MCF 10A (cell line): ENCODE results near the gene MRPL46. TPM values are rescaled to one million over a fixed set of nuclear protein-coding genes. Genes with fewer than 3 reads are reported as not detected.

Experiments
- BruUV-seq: library from RNA; stranded (reverse); fragments of 400-500 nt; replicated peaks from 2 replicates; lab custom pipeline; 2021; lab: Mats Ljungman, UMichigan
- CTCF ChIA-PET: fragments of 300-600 bp; sonication (Branson Sonifier 250); formaldehyde crosslinking; extraction: SDS; loops from one replicate; lab custom pipeline; 2021; ENCODE audit warnings: antibody characterized with exemption, inconsistent platforms; lab: Yijun Ruan, JAX
- POLR2A ChIA-PET: fragments of 300-600, 350-650 bp; sonication (Branson Sonifier 250); formaldehyde crosslinking; extraction: SDS; loops from one replicate; lab custom pipeline; 2020; ENCODE audit warnings: antibody characterized with exemption, inconsistent platforms; lab: Yijun Ruan, JAX
- DNase-seq: peaks from one replicate; pipeline ENCODE4 v3.0.0-alpha.2; 2018; ENCODE audit not compliant: unreplicated experiment
- H3K27ac Mint-ChIP-seq: one replicate; pipeline ENCODE4 v1.8.0; 2022; ENCODE audit warnings: mild to moderate bottlenecking, low read depth, mixed read lengths; ENCODE audit not compliant: unreplicated experiment
- H3K27me3 Mint-ChIP-seq: one replicate; pipeline ENCODE4 v1.8.0; 2022; ENCODE audit warnings: mixed read lengths; ENCODE audit not compliant: insufficient read depth, unreplicated experiment
- H3K36me3 Mint-ChIP-seq: one replicate; pipeline ENCODE4 v1.8.0; 2022; ENCODE audit warnings: mild to moderate bottlenecking, moderate library complexity, mixed read lengths; ENCODE audit not compliant: insufficient read depth, unreplicated experiment
- H3K4me1 Mint-ChIP-seq: one replicate; pipeline ENCODE4 v1.8.0; 2022; ENCODE audit warnings: mixed read lengths; ENCODE audit not compliant: insufficient read depth, unreplicated experiment
- H3K4me3 Mint-ChIP-seq: one replicate; pipeline ENCODE4 v1.8.0; 2022; ENCODE audit warnings: mild to moderate bottlenecking, moderate library complexity, mixed read lengths; ENCODE audit not compliant: unreplicated experiment
- H3K9me3 Mint-ChIP-seq: one replicate; pipeline ENCODE4 v1.8.0; 2022; ENCODE audit warnings: mixed read lengths; ENCODE audit not compliant: unreplicated experiment
- intact Hi-C: fragments of 100-400 bp; cut with micrococcal nuclease; formaldehyde crosslinking; loops from 2 replicates; pipeline ENCODE4 v1.14.1; 2022
- total RNA-seq: library from RNA; stranded (reverse); gene quantifications from 2 replicates; pipeline ENCODE4 v1.2.3, GENCODE V29; 2022
- TF ChIP-seq, protein P1 (sequence below): fragments of 200-600 bp; IDR thresholded peaks from one replicate; pipeline ENCODE4 v1.8.0; 2022; ENCODE audit warnings: antibody characterized with exemption, mild to moderate bottlenecking; ENCODE audit not compliant: unreplicated experiment

Gene MRPL46
- total RNA-seq, 1 experiment from 2014 or later = 23.2 TPM

DNA sequence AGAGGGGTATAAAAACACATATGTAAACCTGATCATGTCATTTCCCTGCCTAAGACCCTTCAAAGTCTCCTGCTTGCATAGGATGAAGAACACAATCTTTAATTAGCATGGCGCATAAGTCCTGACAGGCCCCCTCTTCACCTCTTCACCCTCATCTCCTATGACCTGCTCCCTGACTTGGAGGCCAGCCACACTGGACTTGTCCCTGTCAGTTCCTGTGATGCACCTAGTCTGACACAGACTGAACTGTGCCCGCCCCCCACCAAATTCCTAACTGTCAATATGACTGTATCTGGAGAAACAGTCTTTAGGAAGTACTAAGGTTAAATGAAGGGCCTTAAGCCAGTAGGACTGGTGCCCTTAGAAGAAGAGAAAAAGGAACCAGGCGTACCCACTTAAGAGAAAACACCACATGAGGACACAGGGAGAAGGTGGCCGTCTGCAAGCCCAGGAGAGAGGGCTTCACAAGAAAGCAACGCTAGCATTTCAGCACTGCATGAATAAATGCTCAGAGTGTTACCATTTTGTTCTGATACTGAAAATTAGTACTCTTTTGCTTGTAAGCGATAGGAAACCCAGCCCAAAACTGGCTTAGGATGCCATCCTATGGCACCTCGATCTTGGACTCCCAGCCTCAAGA is 34.0 kb downstream of the MRPL46 start:
- Mint-ChIP-seq H3K27me3 (peaks cover 14% of the 10 kb centered on the region), H3K27ac (no peak overlapping the region), H3K4me1 (no peaks in the 10 kb centered on the region), H3K9me3 (no peaks in the 10 kb centered on the region), H3K4me3 (no peak overlapping the region), H3K36me3 (no peaks in the 10 kb centered on the region)
- intact Hi-C loops = no loop called here
- ChIA-PET CTCF (no interaction called here), POLR2A (no interaction called here)
- TF ChIP-seq, protein P1, sequence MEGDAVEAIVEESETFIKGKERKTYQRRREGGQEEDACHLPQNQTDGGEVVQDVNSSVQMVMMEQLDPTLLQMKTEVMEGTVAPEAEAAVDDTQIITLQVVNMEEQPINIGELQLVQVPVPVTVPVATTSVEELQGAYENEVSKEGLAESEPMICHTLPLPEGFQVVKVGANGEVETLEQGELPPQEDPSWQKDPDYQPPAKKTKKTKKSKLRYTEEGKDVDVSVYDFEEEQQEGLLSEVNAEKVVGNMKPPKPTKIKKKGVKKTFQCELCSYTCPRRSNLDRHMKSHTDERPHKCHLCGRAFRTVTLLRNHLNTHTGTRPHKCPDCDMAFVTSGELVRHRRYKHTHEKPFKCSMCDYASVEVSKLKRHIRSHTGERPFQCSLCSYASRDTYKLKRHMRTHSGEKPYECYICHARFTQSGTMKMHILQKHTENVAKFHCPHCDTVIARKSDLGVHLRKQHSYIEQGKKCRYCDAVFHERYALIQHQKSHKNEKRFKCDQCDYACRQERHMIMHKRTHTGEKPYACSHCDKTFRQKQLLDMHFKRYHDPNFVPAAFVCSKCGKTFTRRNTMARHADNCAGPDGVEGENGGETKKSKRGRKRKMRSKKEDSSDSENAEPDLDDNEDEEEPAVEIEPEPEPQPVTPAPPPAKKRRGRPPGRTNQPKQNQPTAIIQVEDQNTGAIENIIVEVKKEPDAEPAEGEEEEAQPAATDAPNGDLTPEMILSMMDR = no peak
- BruUV-seq = no TSS peak
- DNase-seq = no peak

DNA sequence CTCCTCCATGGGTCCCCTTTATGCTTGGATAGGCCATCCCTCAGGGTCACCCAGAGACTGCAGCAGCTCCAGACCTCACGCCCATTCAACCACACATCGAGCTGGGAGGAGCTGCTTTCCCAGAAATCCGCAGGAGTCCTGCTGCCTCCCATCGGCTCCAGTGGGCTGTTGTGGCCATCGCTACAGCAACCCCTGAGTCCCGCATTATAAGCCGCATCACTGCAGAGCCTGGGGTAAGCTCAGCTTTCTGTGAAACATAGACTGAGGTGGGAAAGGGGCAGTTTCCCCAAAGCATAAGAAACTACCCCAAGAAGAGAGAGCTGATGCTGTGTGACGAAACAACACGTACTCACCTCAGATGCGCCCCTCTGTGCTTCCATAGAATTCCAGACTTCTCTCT is 35.7 kb downstream of the MRPL46 start:
- TF ChIP-seq, protein P1 = no peak
- POLR2A ChIA-PET = no interaction called here

DNA sequence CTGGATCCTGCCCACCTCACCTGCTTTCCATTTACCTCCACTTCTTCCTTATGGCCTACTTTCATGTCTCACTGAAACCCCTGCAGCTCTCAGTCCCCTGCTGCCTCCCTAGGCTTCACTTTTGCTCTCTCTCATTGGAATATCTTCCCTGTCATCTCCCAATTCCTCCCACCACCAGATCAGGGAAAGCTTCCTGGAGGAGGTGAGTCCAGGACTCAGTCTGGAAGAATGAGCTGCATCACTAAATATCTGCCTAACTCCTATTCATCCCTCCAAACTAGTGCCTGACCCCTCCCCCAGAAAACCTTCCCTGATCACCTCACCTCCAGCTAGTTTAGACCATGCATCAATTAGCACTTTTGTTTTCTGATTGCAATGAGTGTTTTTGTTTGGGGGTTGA is 37.1 kb downstream of the MRPL46 start:
- ChIA-PET POLR2A (no interaction called here), CTCF (interaction anchor here (0.7 kb wide), 1 partner anchor 11 kb away, joined by 3 read pairs; no protein-coding TSS in a partner anchor)
- DNase-seq = no peak
- TF ChIP-seq, protein P1 = no peak
- Mint-ChIP-seq H3K4me1 (no peaks in the 10 kb centered on the region), H3K27me3 (peaks cover 29% of the 10 kb centered on the region), H3K27ac (no peak overlapping the region), H3K4me3 (no peak overlapping the region), H3K9me3 (no peaks in the 10 kb centered on the region), H3K36me3 (no peaks in the 10 kb centered on the region)
- no TSS peak for BruUV-seq
- intact Hi-C loops = no loop called here

More for the DNA sequence above, 35.7 kb downstream of the MRPL46 start:
- intact Hi-C loops = no loop called here
- H3K27ac Mint-ChIP-seq = no peak overlapping the region
- no peak for DNase-seq
- H3K36me3 Mint-ChIP-seq = no peaks in the 10 kb centered on the region
- H3K27me3 Mint-ChIP-seq = peaks cover 29% of the 10 kb centered on the region
- H3K4me3 Mint-ChIP-seq = no peak overlapping the region
- no peaks in the 10 kb centered on the region for H3K4me1 Mint-ChIP-seq
- BruUV-seq = no TSS peak
- CTCF ChIA-PET = interaction anchor here (0.6 to 1.0 kb wide), 3 partner anchors 11 to 55 kb away, joined by 3 read pairs; no protein-coding TSS in a partner anchor
- no peaks in the 10 kb centered on the region for H3K9me3 Mint-ChIP-seq

DNA sequence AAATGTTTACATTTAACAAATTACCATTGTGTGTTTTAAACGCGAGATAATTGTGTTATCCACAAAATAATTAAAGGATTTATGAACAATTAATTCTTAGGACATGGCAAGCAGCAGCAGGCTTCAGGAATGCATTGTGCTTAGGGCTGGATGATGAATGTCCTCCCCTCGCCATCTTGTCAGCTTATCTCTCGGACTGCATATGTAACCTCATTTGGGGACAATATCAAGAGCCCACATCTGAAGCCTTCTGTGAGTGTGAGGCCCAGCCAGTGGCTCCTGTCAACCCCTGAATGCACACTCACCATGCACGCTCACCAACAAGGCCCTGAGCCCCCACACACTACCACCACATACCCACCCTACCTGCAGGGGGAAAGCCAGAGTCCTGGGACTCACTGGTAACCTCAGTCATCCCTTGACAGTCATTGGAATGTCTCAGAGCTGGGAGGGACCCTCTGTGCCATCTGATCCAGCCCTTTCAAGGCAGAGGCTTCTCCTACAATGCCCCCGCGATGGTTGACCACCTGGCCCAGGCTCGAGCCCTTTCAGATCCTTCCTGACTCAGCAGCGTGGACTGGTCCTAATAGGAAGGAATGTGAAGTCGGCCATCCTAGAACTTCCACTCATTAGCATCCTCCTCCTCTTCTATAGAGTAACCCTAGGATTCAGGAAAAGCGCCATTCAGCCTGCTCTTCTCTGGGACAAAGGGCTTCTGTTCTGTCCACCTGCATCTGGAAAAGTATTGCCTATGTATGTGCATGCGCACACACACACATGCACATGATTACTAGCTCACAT is 38.2 kb downstream of the MRPL46 start:
- ChIA-PET CTCF (no interaction called here), POLR2A (no interaction called here)
- no peak for DNase-seq
- no peaks in the 10 kb centered on the region for H3K4me1 Mint-ChIP-seq
- H3K36me3 Mint-ChIP-seq = no peaks in the 10 kb centered on the region
- peaks cover 29% of the 10 kb centered on the region for H3K27me3 Mint-ChIP-seq
- TF ChIP-seq, protein P1 = no peak
- intact Hi-C loops = no loop called here
- H3K4me3 Mint-ChIP-seq = no peak overlapping the region
- no TSS peak for BruUV-seq
- no peak overlapping the region for H3K27ac Mint-ChIP-seq
- H3K9me3 Mint-ChIP-seq = no peaks in the 10 kb centered on the region
